Activated B cell treated with CpG ODN at 0.5 μM for 24 hours (primary cell): ENCODE data around the gene CKLF. TPM values are rescaled to one million over a fixed set of nuclear protein-coding genes. Genes with fewer than 3 reads are reported as not detected.

Experiments
- ATAC-seq: fragments of 200-7000 bp; cut with Tn5 transposase; one replicate; pipeline ENCODE4 v1.10.0; 2021; ENCODE audit warnings: low read depth, mild to moderate bottlenecking, moderate library complexity
- CTCF ChIA-PET: fragments of 350-600 bp; sonication (Branson Sonifier 250); formaldehyde crosslinking; loops from one replicate; lab custom pipeline; 2021; ENCODE audit warnings: antibody characterized with exemption; lab: Charles Lee
- POLR2A ChIA-PET: fragments of 350-600 bp; sonication (Branson Sonifier 250); formaldehyde crosslinking; loops from one replicate; lab custom pipeline; 2021; ENCODE audit warnings: antibody characterized with exemption; lab: Charles Lee
- DNase-seq: peaks from one replicate; pipeline ENCODE4 v3.0.0; 2022
- H3K27ac Mint-ChIP-seq: one replicate; pipeline ENCODE4 v1.8.0; 2020; ENCODE audit warnings: mixed read lengths
- H3K27me3 Mint-ChIP-seq: one replicate; pipeline ENCODE4 v1.8.0; 2021; ENCODE audit warnings: mixed read lengths
- H3K36me3 Mint-ChIP-seq: one replicate; pipeline ENCODE4 v1.8.0; 2021; ENCODE audit warnings: low read depth, mixed read lengths
- H3K4me1 Mint-ChIP-seq: one replicate; pipeline ENCODE4 v1.8.0; 2021; ENCODE audit warnings: mixed read lengths
- H3K4me3 Mint-ChIP-seq: one replicate; pipeline ENCODE4 v1.8.0; 2020; ENCODE audit warnings: mild to moderate bottlenecking, mixed read lengths
- H3K9me3 Mint-ChIP-seq: one replicate; pipeline ENCODE4 v1.8.0; 2020; ENCODE audit warnings: mixed read lengths
- intact Hi-C: fragments of 100-400 bp; cut with micrococcal nuclease; formaldehyde crosslinking; loops from one replicate; pipeline ENCODE4 v1.15.1; 2024
- total RNA-seq: library from RNA; stranded (reverse); gene quantifications from 2 replicates; pipeline ENCODE4 v1.2.3, GENCODE V29; 2022
- TF ChIP-seq, protein P1 (sequence below): fragments of 200-600 bp; IDR thresholded peaks from one replicate; pipeline ENCODE4 v1.8.0; 2022; ENCODE audit warnings: antibody characterized with exemption, mild to moderate bottlenecking

Gene CKLF
- total RNA-seq, 1 donor from 2014 or later = 12.1 TPM

DNA sequence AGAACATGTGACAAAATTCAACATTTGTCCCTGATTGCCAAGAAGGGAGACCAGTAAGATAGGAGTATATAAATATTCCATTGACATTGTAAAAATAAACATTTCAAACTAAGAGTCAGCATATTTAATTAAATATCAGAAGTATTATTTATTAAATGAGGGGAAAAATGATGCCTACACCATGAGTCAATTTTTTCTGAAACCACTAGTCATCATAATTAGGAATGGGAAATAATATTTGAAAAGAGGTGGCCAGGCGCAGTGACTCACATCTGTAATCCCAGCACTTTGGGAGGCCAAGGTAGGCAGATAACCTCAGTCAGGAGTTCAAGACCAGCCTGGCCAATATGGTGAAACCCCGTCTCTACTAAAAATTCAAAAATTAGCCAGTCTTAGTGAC is 16.0 kb downstream of the CKLF start:
- H3K4me1 Mint-ChIP-seq = no peaks in the 10 kb centered on the region
- no peaks in the 10 kb centered on the region for H3K27me3 Mint-ChIP-seq
- ChIA-PET CTCF (no interaction called here), POLR2A (no interaction called here)
- intact Hi-C loops = no loop called here
- H3K4me3 Mint-ChIP-seq = no peak overlapping the region
- ATAC-seq (no peak), DNase-seq (no peak)
- peaks cover 36% of the 10 kb centered on the region for H3K36me3 Mint-ChIP-seq
- H3K27ac Mint-ChIP-seq = no peak overlapping the region
- TF ChIP-seq, protein P1, sequence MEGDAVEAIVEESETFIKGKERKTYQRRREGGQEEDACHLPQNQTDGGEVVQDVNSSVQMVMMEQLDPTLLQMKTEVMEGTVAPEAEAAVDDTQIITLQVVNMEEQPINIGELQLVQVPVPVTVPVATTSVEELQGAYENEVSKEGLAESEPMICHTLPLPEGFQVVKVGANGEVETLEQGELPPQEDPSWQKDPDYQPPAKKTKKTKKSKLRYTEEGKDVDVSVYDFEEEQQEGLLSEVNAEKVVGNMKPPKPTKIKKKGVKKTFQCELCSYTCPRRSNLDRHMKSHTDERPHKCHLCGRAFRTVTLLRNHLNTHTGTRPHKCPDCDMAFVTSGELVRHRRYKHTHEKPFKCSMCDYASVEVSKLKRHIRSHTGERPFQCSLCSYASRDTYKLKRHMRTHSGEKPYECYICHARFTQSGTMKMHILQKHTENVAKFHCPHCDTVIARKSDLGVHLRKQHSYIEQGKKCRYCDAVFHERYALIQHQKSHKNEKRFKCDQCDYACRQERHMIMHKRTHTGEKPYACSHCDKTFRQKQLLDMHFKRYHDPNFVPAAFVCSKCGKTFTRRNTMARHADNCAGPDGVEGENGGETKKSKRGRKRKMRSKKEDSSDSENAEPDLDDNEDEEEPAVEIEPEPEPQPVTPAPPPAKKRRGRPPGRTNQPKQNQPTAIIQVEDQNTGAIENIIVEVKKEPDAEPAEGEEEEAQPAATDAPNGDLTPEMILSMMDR = no peak
- H3K9me3 Mint-ChIP-seq = no peaks in the 10 kb centered on the region

DNA sequence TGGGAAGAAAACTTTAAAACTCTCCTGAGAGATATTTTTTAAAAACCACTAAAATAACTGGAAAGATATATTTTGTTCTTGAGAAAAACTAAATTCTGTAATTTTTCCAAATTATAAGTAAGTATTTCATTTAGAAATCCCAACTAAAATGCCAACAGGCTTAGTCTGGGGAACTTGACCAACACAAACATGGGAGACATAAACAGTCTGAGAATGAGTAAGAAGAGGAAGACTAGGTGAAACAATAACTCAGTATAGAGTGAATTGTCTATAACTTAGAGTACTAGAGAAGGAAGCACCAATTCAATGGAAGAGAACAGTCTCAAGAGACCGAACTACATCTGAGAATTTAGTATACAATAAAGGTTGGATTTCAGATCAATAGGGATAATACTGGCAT is 16.8 kb downstream of the CKLF start:
- Mint-ChIP-seq H3K27ac (no peak overlapping the region), H3K36me3 (peaks cover 30% of the 10 kb centered on the region), H3K4me1 (no peaks in the 10 kb centered on the region), H3K27me3 (no peaks in the 10 kb centered on the region), H3K9me3 (no peaks in the 10 kb centered on the region), H3K4me3 (no peak overlapping the region)
- ChIA-PET CTCF (no interaction called here), POLR2A (no interaction called here)
- DNase-seq = no peak
- no peak for ATAC-seq
- intact Hi-C loops = no loop called here
- TF ChIP-seq, protein P1 = no peak

DNA sequence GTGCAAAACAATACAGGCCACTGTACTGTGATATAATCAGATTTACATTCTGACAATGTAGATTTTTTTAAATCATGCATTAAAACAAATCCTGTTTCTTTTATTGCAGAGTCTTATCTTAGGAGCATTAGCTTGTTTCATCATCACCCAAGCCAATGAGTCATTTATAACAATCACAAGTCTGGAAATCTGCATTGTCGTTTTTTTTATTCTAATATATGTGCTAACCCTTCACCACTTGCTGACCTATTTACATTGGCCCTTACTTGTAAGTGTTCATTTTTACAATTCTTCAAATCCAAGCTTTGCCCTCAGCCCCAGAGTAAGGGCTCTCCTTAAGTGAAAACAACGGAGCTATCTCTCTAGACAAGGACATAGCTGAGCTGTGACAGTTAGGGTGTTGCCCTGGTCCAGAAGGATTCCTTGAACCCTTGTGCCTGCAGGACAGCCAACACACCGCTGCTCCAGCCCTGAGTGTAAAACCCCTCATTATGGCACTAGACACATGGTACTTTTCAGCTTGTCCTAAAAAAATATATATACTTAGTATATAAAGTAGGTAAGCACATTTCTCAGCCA is 17.5 kb downstream of the CKLF start:
- Mint-ChIP-seq H3K4me1 (no peaks in the 10 kb centered on the region), H3K9me3 (no peaks in the 10 kb centered on the region), H3K4me3 (no peak overlapping the region), H3K27ac (no peak overlapping the region), H3K27me3 (no peaks in the 10 kb centered on the region), H3K36me3 (peaks cover 26% of the 10 kb centered on the region)
- POLR2A ChIA-PET = interaction anchor here (0.7 kb wide), 1 partner anchor 13 kb away, joined by 7 read pairs; no protein-coding TSS in a partner anchor
- DNase-seq = no peak
- TF ChIP-seq, protein P1 = no peak
- intact Hi-C loops = no loop called here
- ATAC-seq = no peak
- CTCF ChIA-PET = no interaction called here

DNA sequence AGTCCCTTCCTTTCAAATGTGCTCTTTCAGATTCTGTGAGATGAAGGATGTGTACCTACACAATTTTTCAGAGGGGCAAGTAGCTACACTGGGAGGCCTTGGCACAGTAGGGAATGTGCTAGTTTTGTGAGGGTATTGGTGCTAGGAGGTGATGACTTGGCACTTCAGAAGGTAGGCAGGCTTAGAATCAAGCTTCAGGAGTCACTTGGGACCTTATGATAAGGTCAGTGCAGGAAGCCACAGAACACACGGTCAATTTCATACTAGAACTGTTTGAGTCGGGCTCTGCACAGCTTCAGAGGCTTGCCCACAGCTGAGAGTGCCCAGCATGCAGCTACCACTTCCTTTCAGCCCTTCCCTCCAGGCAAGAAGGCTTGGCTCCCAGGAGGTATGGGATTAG is 20.0 kb downstream of the CKLF start:
- TF ChIP-seq, protein P1 = no peak
- intact Hi-C loops = no loop called here
- Mint-ChIP-seq H3K27ac (no peak overlapping the region), H3K27me3 (peaks cover 5% of the 10 kb centered on the region), H3K4me1 (no peaks in the 10 kb centered on the region), H3K9me3 (no peaks in the 10 kb centered on the region), H3K36me3 (peaks cover 5% of the 10 kb centered on the region), H3K4me3 (no peak overlapping the region)
- DNase-seq (no peak), ATAC-seq (no peak)
- POLR2A ChIA-PET = no interaction called here
- CTCF ChIA-PET = no interaction called here

DNA sequence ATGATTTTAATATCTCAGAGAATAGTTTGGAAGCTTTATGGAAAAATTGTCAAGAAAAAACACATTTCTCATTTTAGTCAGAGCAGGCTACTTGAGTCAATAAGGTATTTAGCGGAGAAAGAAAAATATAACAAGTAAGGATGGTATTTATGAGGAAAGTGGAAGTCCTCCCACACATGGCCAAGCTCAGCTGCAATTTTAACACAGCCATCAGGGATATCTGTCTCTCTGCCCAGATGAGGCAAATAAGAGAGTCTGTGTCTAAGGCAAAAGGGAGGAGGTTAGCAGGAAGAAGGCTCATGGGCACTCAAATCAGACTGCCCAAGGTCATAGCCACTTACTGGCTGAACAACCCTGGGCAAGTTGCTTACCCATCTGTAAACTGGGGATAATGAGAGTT is 21.7 kb downstream of the CKLF start:
- Mint-ChIP-seq H3K36me3 (no peaks in the 10 kb centered on the region), H3K4me3 (no peak overlapping the region), H3K9me3 (no peaks in the 10 kb centered on the region), H3K4me1 (peaks cover 9% of the 10 kb centered on the region), H3K27ac (no peak overlapping the region), H3K27me3 (peaks cover 21% of the 10 kb centered on the region)
- intact Hi-C loops = no loop called here
- TF ChIP-seq, protein P1 = no peak
- DNase-seq (no peak), ATAC-seq (no peak)
- ChIA-PET CTCF (interaction anchor here (1.5 kb wide), 1 partner anchor 11 kb away, joined by 3 read pairs; no protein-coding TSS in a partner anchor), POLR2A (no interaction called here)
